Measurements from ENCODE around the gene SLCO2B1.

DNA sequence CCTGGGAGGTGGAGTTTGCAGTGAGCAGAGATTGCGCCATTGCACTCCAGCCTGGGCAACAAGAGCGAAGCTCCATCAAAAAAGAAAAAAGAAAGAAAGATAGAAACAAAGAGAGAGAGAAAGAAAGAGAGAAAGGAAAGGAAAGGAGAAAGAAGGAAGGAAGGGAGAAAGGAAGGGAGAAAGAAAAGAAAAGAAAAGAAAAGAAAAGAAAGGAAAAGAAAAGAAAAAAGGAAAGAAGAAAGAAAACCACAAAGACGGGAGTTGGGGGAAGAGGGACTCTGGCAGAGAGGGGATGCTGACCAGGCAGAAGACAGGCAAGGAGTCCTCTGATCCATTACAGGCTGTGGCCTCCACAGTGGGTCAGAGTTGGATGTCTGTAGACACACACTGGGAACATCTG is 18.8 kb upstream of the SLCO2B1 start:
- TF ChIP-seq EZH2 (IDR thresholded peaks at IDR 0.05; ENCODE audit: borderline replicate concordance, low read length) (no peak), CTCF (conservative IDR thresholded peaks at IDR 0.05 in 1 of 2, IDR thresholded peaks at IDR 0.05 in 1 of 2; ENCODE audit: extremely low read depth in 1 of 2, insufficient read depth in 1 of 2, low read depth in 1 of 2, low read length in 2 of 2) (no peak)
